Measurements from ENCODE around the gene STK11IP.
A peak's percentile ranks its signal among the peaks of the same experiment; 100 is the strongest.

Gene STK11IP

DNA sequence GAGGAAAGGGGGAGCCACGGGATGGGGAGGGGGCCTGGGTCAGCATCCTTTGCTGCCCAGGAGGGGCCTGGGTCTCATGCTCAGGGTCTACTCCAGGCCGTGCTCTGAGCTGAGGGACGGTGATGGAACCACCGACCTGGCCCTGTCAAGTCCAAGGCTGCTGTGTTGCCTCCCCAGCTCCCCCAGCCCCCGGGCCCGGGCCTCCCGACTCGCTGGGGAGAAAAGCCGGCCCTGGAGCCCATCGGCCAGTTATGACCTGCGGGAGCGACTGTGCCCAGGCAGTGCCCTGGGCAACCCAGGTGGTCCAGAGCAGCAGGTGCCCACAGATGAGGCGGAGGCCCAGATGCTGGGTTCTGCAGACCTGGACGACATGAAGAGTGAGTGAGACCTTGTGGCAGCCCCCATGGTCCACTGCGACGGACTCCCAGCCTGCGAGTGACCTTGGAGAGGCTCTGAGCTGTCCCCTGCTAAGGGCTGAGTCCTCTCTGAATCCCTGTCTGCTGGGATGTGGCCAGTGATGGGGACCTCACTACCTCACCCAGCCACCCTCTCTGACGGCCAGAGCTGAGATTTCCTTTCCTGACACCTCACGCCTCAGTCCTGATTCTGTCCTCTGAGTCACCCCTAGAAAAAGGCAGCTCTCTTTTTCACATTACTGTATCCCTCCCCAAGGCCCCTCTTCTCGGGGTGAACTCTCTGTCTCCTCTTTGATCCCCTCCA lies 32.5 kb downstream of the STK11IP start:
- no peak for DNase-seq (ENCODE audit: low spot score)

GRCh38 chr2:219630770-219631405 lies 33.2 kb downstream of the STK11IP start:
- DNase-seq (ENCODE audit: low spot score): no peak

More for the DNA sequence above, 32.5 kb downstream of the STK11IP start:
- TF ChIP-seq, protein P1, sequence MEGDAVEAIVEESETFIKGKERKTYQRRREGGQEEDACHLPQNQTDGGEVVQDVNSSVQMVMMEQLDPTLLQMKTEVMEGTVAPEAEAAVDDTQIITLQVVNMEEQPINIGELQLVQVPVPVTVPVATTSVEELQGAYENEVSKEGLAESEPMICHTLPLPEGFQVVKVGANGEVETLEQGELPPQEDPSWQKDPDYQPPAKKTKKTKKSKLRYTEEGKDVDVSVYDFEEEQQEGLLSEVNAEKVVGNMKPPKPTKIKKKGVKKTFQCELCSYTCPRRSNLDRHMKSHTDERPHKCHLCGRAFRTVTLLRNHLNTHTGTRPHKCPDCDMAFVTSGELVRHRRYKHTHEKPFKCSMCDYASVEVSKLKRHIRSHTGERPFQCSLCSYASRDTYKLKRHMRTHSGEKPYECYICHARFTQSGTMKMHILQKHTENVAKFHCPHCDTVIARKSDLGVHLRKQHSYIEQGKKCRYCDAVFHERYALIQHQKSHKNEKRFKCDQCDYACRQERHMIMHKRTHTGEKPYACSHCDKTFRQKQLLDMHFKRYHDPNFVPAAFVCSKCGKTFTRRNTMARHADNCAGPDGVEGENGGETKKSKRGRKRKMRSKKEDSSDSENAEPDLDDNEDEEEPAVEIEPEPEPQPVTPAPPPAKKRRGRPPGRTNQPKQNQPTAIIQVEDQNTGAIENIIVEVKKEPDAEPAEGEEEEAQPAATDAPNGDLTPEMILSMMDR (IDR thresholded peaks at IDR 0.05; ENCODE audit: extremely low read depth, missing control alignments): no peak

GRCh38 chr2:219631406-219631891 lies 33.8 kb downstream of the STK11IP start:
- TF ChIP-seq, protein P1 (IDR thresholded peaks at IDR 0.05; ENCODE audit: extremely low read depth, missing control alignments): no peak

More at GRCh38 chr2:219630770-219631405, 33.2 kb downstream of the STK11IP start:
- TF ChIP-seq, protein P1 (IDR thresholded peaks at IDR 0.05; ENCODE audit: extremely low read depth, missing control alignments): no peak

GRCh38 chr2:219631904-219632759 lies 34.5 kb downstream of the STK11IP start:
- TF ChIP-seq, protein P1 (IDR thresholded peaks at IDR 0.05; ENCODE audit: extremely low read depth, missing control alignments): no peak

More at GRCh38 chr2:219631406-219631891, 33.8 kb downstream of the STK11IP start:
- no peak for DNase-seq (ENCODE audit: low spot score)

GRCh38 chr2:219632760-219633105 lies 35.1 kb downstream of the STK11IP start:
- TF ChIP-seq, protein P1 (IDR thresholded peaks at IDR 0.05; ENCODE audit: extremely low read depth, missing control alignments): no peak
- peak; percentile 9 for DNase-seq (ENCODE audit: low spot score)

More at GRCh38 chr2:219631904-219632759, 34.5 kb downstream of the STK11IP start:
- no peak for DNase-seq (ENCODE audit: low spot score)

DNA sequence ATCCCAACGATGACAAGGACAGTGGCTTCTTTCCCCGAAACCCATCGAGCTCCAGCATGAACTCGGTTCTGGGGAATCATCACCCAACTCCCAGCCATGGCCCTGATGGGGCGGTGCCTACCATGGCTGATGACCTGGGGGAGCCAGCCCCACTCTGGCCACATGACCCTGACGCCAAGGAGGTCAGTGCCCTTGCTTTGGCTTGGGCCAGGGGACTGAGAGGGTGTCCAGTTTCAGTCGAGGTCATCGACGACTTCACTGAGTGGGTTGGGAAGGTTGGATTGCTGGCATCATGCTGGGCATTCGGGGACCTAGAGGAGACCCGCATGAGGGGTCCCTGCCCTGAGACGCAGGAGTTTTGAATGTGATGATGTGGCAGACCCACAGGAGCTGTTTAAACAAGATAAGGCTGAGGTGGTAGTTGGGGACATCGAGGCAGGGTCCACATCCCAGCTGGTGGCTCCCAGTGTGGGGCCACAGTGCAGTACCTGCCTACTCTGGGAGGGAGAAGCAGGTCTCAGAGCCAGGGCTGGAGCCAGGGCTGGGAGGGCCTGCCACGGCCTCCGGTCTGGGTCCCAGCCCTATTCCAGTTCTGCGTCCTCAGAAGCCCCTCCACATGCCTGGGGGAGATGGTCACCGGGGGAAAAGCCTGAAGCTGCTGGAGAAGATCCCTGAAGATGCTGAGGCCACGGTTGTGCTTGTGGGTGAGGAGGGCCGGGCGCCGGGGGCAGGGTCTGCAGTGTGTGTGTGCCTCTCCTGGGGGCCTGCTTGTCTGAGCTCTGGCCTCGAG lies 35.8 kb downstream of the STK11IP start:
- TF ChIP-seq, protein P1 (IDR thresholded peaks at IDR 0.05; ENCODE audit: extremely low read depth, missing control alignments): no peak
- DNase-seq (ENCODE audit: low spot score): peak; percentile 18

Measured in GM20000 (cell line).